Measurements from ENCODE around the gene SMIM8. TPM values are rescaled to one million over a fixed set of nuclear protein-coding genes. Genes with fewer than 3 reads are reported as not detected.

Gene SMIM8
- total RNA-seq, 1 experiment from 2014 or later, result 6.6 TPM

DNA sequence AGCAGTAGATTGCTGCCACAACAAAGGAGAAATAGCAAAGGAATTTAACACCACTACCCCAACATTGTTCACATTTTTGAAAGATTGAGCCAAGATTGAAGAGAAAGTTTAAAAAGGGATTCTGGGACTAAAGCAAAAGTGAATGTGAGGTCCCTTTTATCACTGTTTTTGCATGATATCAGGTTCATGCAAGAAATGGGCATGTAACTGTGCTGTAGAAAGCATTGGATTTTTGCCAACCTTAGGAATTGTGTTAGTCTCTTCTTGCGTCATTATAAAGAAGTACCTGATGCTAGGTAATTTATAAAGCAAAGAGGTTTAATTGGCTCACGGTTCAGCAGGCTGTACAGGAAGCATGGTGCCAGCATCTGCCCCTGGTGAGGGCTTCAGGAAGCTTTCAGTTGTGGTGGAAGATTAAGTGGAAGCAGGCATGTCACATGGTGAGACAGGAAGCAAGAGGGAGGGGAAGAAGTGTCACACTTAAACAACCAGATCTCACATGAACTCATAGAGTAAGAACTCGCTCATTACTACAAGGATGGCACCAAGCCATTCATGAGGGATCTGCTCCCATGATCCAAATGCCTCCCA, 11.3 kb downstream of the SMIM8 start:
- Histone ChIP-seq H2AFZ (ENCODE audit: low read length) (no peak overlapping the region), H4K91ac (ENCODE audit: insufficient read length, low read depth, low read length) (no peak overlapping the region), H3K79me2 (ENCODE audit: insufficient read depth, low read length) (no peaks in the 10 kb centered on the region), H2BK120ac (ENCODE audit: low read depth, low read length, poor library complexity, severe bottlenecking) (no peak overlapping the region), H3K4me1 (ENCODE audit: insufficient read depth, low read length) (no peaks in the 10 kb centered on the region; the same call in 1 of the 2 replicates), H3K56ac (ENCODE audit: insufficient read length, low read depth, low read length) (no peak overlapping the region), H3K9ac (ENCODE audit: extremely low read depth, insufficient read length, low read length) (no peak overlapping the region), H3T11ph (ENCODE audit: low read length) (no peak overlapping the region), H3K4ac (ENCODE audit: low read depth, low read length) (no peak overlapping the region), H3K23me2 (ENCODE audit: insufficient read length, low read depth, low read length, poor library complexity, severe bottlenecking) (peaks cover 2% of the 10 kb centered on the region), H3K23ac (ENCODE audit: insufficient read length, low read depth, low read length) (no peak overlapping the region), H2BK20ac (ENCODE audit: low read depth, low read length, poor library complexity, severe bottlenecking) (no peak overlapping the region), H3K4me2 (ENCODE audit: insufficient read depth, insufficient read length, low read length) (no peak overlapping the region), H3K14ac (ENCODE audit: insufficient read depth, low read length) (no peak overlapping the region), H3K27ac (ENCODE audit: insufficient read length, low read depth, low read length) (no peak overlapping the region), H4K5ac (ENCODE audit: insufficient read length, low read depth, low read length) (no peak overlapping the region), H2BK15ac (ENCODE audit: low read depth, low read length) (no peak overlapping the region), H3K27me3 (ENCODE audit: insufficient read depth, low read length) (no peaks in the 10 kb centered on the region), H4K8ac (replicated peaks; ENCODE audit: insufficient read length, low read depth, low read length) (no peak overlapping the region), H4K20me1 (ENCODE audit: control insufficient read depth, insufficient read depth, insufficient read length) (no peaks in the 10 kb centered on the region), H2BK5ac (ENCODE audit: insufficient read length, low read length) (no peak overlapping the region), H3K9me3 (ENCODE audit: control insufficient read depth, low read depth, low read length) (no peaks in the 10 kb centered on the region), H2BK12ac (ENCODE audit: insufficient read length, low read depth, low read length) (no peak overlapping the region), H3K18ac (ENCODE audit: insufficient read length, low read depth, low read length) (no peak overlapping the region), H2AK5ac (ENCODE audit: insufficient read length, low read length) (no peak overlapping the region), H3K79me1 (ENCODE audit: insufficient read depth, low read depth, low read length, poor library complexity, severe bottlenecking) (no peaks in the 10 kb centered on the region)
- Mint-ChIP-seq H3K36me3 (ENCODE audit: insufficient read depth in 1 of 3, low read depth in 3 of 3) (peaks cover 3 to 4% (median 4%) of the 10 kb centered on the region in 3 experiments; a peak in 4 of 7 replicates), H3K4me1 (peaks cover 28 to 36% of the 10 kb centered on the region in 2 experiments), H3K27me3 (ENCODE audit: low read depth) (no peaks in the 10 kb centered on the region), H3K4me3 (no peak overlapping the region), H3K9me3 (no peaks in the 10 kb centered on the region), H3K27ac (no peak overlapping the region)
- WGBS (ENCODE audit: extremely low coverage, insufficient read length, low lambda C conversion rate), result no CpG with 5 or more reads among the region's 3 CpGs
- DNase-seq, result no peak
- TF ChIP-seq CTCF (conservative IDR thresholded peaks at IDR 0.05), result no peak

All from H9 (cell line).